ENCODE measurements around the gene CACYBP. TPM values are rescaled to one million over a fixed set of nuclear protein-coding genes. Genes with fewer than 3 reads are reported as not detected.
A peak's percentile ranks its signal among the peaks of the same experiment; 100 is the strongest.
"Not testable (repeated sequence)": the region's sequence is repeated elsewhere in the genome, so short reads cannot be mapped to it uniquely, and the experiment has no call there.

Gene CACYBP
- total RNA-seq, 4 donors from 2014 or later = 52.5 to 261 (median 117) TPM

- no peak overlapping the region for H3K27ac ChIP-seq
- peaks cover 0 to 50% of the 10 kb centered on the region in 2 donors for H3K36me3 ChIP-seq
- TF ChIP-seq, protein P1, sequence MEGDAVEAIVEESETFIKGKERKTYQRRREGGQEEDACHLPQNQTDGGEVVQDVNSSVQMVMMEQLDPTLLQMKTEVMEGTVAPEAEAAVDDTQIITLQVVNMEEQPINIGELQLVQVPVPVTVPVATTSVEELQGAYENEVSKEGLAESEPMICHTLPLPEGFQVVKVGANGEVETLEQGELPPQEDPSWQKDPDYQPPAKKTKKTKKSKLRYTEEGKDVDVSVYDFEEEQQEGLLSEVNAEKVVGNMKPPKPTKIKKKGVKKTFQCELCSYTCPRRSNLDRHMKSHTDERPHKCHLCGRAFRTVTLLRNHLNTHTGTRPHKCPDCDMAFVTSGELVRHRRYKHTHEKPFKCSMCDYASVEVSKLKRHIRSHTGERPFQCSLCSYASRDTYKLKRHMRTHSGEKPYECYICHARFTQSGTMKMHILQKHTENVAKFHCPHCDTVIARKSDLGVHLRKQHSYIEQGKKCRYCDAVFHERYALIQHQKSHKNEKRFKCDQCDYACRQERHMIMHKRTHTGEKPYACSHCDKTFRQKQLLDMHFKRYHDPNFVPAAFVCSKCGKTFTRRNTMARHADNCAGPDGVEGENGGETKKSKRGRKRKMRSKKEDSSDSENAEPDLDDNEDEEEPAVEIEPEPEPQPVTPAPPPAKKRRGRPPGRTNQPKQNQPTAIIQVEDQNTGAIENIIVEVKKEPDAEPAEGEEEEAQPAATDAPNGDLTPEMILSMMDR (IDR thresholded peaks at IDR 0.05) = no peak
- no peaks in the 10 kb centered on the region for H3K27me3 ChIP-seq
- H3K9me3 ChIP-seq = no peaks in the 10 kb centered on the region
- no peak overlapping the region for H3K4me3 ChIP-seq
- WGBS, 2 donors (ENCODE audit: low coverage in 1 of 2) = 81 to 82% methylated on average over 2 to 3 of the region's 3 CpGs
- peaks cover 0 to 28% (median 6%) of the 10 kb centered on the region in 3 donors for H3K4me1 ChIP-seq
- no peak for ATAC-seq
These were observed 19.8 kb downstream of the CACYBP start for GRCh38 chr1:175019524-175019923.

DNA sequence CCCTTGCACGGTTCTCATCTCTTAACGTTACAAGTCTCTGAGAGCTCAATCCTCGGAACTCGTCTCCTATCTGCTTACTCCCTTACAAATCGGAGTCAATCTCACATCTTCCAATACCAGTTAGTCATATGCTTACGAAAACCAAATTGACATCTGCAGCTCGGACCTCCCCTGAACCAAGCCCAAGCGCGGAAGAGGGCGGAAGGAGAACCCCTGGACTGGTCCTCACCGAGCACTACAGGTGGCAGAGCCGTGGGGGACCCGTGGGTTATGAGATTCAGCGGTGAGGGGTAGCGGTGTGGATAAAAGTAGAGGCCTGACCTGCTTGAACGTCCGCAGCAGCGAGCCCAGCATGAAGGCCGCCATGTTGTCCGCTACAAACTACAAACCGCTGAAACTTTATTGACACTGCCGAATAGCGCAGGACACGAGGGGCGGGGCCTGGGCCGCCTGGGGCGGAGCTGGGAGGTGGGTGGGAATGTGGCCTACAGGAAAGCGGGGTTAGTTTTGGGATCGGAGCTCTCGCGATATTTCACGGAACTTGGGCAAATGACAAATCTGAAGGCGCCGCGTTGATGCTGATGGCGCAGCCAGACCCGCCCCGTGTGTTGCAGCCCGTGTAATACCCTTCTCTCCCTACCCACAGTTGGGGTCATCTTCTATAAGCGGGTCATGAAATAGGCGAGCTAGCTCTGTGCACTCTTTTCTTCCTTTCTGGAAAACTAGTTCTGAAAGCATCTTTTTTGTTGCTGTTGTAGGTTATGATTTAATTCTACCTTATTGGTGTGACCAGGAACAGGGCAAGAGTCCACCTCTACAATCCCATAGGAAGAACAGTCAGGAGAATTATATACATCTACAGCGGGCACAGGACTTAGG lies 23.5 kb downstream of the CACYBP start, which contains the start of gene MRPS14:
MRPS14 (minus strand) TSS at position 383 of the 879 bp plus-strand sequence; CDS start at position 366, 17 bp downstream.
- H3K27ac ChIP-seq = peak within 1 kb of the TSS; percentile 79 to 86 (median 84)
- ATAC-seq = peak; percentile 98
- no peaks in the 10 kb centered on the region for H3K27me3 ChIP-seq
- TF ChIP-seq, protein P1 (IDR thresholded peaks at IDR 0.05) = peak in 1 of 4 experiments; percentile 27
- TF ChIP-seq EP300 (IDR thresholded peaks at IDR 0.05) (no peak), POLR2A (IDR thresholded peaks at IDR 0.05) (peak; percentile 35 to 58), POLR2AphosphoS5 (IDR thresholded peaks at IDR 0.05) (peak; percentile 90)
- H3K4me3 ChIP-seq = peak within 1 kb of the TSS; percentile 91 to 99
- peaks cover 0 to 28% (median 6%) of the 10 kb centered on the region in 3 donors for H3K4me1 ChIP-seq
- peaks cover 0 to 12% of the 10 kb centered on the region in 2 donors for H3K36me3 ChIP-seq
- H3K9me3 ChIP-seq = no peaks in the 10 kb centered on the region
- 0 to 5% methylated on average over 3 to 17 of the region's 42 CpGs for WGBS, 2 donors (ENCODE audit: low coverage in 1 of 2)

DNA sequence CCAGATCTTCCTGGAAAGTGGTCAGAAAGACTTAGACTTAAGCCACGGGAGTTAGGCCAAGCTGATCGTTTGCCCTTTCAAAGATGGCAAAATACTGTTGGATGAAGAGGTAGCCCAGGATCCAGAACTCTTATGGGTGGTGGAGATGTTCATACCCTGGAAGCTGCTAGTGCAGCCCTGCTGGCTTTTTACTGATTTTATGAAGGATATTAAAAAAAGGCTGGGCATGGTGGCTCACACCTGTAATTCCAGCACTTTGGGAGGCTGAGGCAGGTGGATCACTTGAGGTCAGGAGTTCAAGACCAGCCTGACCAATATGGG lies 24.1 kb downstream of the CACYBP start:
- peak overlapping the region; percentile 54 to 86 (median 84) for H3K27ac ChIP-seq
- not testable (repeated sequence) for H3K36me3 ChIP-seq, H3K9me3 ChIP-seq, ATAC-seq, H3K27me3 ChIP-seq
- peaks cover 0 to 28% (median 6%) of the 10 kb centered on the region in 3 donors for H3K4me1 ChIP-seq
- WGBS, 2 donors (ENCODE audit: low coverage in 1 of 2) = 90% methylated on average over 2 of the region's 2 CpGs; no CpG with 5 or more reads in 1 of the 2 donors
- peak overlapping the region; percentile 91 to 99 for H3K4me3 ChIP-seq

- no peak for ATAC-seq
- H3K36me3 ChIP-seq = peaks cover 0 to 8% of the 10 kb centered on the region in 2 donors
- 89 to 92% methylated on average over 2 of the region's 2 CpGs for WGBS, 2 donors (ENCODE audit: low coverage in 1 of 2)
- no peak overlapping the region for H3K4me3 ChIP-seq
- TF ChIP-seq, protein P1 (IDR thresholded peaks at IDR 0.05) = no peak
- TF ChIP-seq POLR2AphosphoS5 (IDR thresholded peaks at IDR 0.05) (no peak), POLR2A (IDR thresholded peaks at IDR 0.05) (no peak), EP300 (IDR thresholded peaks at IDR 0.05) (no peak)
- no peak overlapping the region for H3K27ac ChIP-seq
- no peaks in the 10 kb centered on the region for H3K9me3 ChIP-seq
- no peaks in the 10 kb centered on the region for H3K27me3 ChIP-seq
- peaks cover 0 to 28% (median 6%) of the 10 kb centered on the region in 3 donors for H3K4me1 ChIP-seq
These were observed 25.0 kb downstream of the CACYBP start for GRCh38 chr1:175024773-175025172.

DNA sequence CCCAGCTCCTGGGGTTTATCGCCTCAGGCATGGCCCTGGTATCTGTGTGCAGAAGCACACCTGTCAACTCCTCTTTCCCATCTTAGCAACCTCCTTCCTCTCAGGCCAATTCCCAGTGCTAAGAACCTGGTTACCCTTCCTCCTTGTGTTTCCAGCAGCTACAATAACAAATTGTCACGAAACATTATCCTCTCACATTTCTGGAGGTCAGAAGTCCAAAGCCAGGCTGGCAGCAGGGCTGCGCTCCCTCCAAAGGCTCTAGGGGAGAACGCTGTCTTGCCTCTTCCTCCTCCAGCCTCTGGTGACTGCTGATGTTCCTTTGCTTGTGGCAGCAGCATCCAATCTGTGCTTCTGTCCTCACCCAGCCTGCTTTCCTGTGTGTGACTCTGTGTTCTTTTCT lies 34.2 kb downstream of the CACYBP start:
- Histone ChIP-seq H3K27ac (no peak overlapping the region), H3K27me3 (no peaks in the 10 kb centered on the region), H3K4me1 (peaks cover 0 to 5% (median 0%) of the 10 kb centered on the region in 3 donors), H3K36me3 (no peaks in the 10 kb centered on the region), H3K9me3 (no peaks in the 10 kb centered on the region), H3K4me3 (no peak overlapping the region)
- ATAC-seq = no peak
- TF ChIP-seq, protein P1 (IDR thresholded peaks at IDR 0.05) = no peak
- no peak for TF ChIP-seq EP300 (IDR thresholded peaks at IDR 0.05)
- TF ChIP-seq POLR2AphosphoS5 (IDR thresholded peaks at IDR 0.05) = no peak
- no peak for TF ChIP-seq POLR2A (IDR thresholded peaks at IDR 0.05)
- 73 to 100% methylated on average over 2 to 4 of the region's 4 CpGs for WGBS, 2 donors (ENCODE audit: low coverage in 1 of 2)

Measured in gastroesophageal sphincter (tissue), 4 donors.